HT1080 (cell line): ENCODE results near the gene DVL1. TPM values are rescaled to one million over a fixed set of nuclear protein-coding genes. Genes with fewer than 3 reads are reported as not detected.

Source experiments
- DNase-seq: peaks from one replicate; pipeline ENCODE4 v3.0.0-alpha.2; 2015; ENCODE audit warnings: low read depth
- total RNA-seq: library from RNA; depleted of rRNA; stranded (reverse); fragments of >200 nt; shearing (Covaris generic); gene quantifications from 2 replicates; pipeline ENCODE4 v1.2.3, GENCODE V29; 2014

Gene DVL1
- total RNA-seq, 1 experiment from 2014 or later: 113 TPM

- DNase-seq: no peak
Observed at GRCh38 chr1:1299686-1300351, 49.4 kb downstream of the DVL1 start.

DNA sequence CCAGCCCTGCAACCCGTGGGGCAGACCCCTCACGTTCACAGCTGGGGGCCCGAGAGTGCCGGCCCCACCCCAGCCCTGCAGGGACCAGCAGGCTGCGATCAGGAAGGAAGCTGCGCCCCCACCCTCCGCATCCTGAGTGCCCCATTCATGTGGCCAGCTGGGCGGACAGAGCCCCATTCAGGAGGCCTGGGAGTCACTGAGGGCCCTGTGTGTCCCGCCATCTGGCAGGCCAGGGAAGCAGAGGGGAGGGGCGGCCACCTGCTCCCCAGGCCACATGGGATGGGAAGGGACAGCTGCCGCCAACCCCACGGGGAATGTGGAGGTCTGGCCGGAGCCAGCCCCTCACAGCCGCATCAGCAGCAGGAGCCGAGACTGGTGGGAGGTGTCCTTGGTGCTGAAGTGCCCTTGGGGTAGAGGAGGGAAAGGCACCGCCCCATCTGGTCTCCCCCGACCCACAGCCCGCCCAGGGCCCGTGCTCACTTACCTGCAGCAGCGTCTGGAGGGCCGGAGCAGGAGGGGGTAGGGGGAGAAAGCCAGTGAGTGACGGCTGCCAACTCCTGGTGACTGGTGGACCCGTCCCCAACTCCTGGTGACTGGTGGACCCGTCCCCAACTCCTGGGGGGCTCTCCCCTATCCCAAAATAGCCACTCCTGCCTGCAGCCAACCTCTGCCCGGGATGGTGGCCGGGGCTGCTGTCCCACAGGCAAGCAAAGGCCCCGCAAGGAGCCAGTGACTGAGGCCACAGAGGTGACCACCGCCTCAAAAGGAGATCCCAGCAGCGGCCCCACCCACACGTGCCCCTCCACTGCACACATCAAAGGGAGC is 50.1 kb downstream of the DVL1 start:
- no peak for DNase-seq

- no peak for DNase-seq
Observed at GRCh38 chr1:1297802-1298424, 51.3 kb downstream of the DVL1 start.

- no peak for DNase-seq
Observed at GRCh38 chr1:1296070-1297061, 52.9 kb downstream of the DVL1 start.

- no peak for DNase-seq
Observed at GRCh38 chr1:1295154-1295923, 53.9 kb downstream of the DVL1 start.

GRCh38 chr1:1294250-1294890 is 54.8 kb downstream of the DVL1 start:
- no peak for DNase-seq

DNA sequence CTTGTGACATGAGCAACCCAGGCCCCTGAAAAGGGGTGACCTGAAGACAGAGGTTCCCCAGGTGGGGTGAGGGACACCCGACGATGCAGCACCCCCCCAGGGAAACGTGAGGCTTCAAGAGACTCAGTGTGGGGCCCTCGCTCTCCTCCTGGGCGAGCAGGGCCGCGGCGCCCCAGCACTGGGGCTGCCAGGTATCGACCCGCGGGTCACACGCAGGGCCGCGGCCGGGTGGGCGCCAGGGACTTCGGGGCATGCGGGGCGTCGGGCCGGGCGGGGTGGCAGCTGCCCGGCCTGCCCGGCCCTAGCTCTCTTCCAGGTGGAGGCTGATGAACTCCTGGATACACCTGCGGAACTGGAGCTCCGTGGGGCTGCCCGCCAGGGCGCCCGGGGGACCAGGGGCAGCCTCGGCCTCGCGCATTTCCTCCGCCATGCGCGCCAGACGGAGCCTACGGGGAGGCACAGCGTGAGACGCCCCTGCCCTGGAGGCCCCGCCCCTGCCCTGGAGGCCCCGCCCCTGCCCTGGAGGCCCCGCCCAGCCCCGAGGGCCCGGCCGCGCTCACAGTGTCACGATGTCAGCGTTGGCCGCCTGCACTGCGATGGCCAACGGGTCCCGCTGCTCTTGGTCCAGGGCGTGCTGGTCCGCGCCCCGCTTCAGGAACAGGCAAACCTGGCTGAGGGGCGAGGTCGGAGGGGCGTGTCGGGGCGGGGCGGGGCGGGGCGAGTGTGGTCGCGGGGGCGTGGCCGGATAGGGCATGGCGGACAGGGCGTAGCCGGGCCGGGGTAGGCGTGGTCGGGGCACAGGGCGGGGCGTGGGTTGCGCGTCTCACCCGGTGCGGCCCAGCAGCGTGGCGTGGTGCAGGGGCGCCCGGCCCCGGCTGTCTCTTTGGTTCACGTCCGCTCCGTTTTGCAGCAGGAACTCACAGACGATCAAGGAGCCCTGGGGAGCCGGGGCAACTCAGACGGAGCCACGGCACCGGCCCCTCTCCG is 55.7 kb downstream of the DVL1 start:
- DNase-seq: no peak

DNA sequence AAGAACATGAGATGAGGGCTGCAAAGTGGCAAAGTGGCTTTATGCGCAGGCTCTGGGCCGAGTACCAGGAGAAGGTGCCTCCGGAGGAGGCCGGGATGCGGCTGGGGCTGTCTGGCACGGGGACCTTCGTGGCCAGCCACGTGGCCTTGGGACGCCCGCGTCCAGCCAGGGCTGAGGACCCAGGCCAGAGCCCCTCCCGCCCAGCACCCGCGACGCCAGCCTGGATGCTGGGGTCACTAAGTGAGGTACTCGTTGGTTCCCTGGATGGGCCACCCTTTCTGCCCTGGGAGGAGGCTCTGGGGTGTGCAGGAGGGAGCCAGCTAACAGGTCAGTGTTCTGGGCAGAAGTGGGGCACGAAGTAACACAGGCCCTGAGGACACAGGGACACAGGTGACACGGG is 56.4 kb downstream of the DVL1 start:
- DNase-seq: no peak

DNA sequence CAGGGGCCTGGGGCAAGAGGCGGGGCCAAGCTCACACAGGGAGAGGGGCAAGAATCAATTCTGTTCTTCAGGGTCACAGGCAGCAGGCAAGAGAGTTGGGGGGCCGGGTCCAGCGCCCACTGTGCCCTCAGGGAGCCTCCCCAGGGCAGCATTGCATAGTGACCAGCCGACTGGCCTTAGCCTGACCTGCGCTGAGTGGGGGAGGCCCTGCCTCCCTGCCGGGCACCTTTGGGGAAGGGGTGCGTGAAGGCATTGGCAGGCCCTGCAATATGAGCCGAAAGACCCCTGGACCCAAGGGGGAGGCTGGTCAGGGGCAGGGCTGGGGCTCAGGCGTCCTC is 56.8 kb downstream of the DVL1 start:
- DNase-seq: no peak

DNA sequence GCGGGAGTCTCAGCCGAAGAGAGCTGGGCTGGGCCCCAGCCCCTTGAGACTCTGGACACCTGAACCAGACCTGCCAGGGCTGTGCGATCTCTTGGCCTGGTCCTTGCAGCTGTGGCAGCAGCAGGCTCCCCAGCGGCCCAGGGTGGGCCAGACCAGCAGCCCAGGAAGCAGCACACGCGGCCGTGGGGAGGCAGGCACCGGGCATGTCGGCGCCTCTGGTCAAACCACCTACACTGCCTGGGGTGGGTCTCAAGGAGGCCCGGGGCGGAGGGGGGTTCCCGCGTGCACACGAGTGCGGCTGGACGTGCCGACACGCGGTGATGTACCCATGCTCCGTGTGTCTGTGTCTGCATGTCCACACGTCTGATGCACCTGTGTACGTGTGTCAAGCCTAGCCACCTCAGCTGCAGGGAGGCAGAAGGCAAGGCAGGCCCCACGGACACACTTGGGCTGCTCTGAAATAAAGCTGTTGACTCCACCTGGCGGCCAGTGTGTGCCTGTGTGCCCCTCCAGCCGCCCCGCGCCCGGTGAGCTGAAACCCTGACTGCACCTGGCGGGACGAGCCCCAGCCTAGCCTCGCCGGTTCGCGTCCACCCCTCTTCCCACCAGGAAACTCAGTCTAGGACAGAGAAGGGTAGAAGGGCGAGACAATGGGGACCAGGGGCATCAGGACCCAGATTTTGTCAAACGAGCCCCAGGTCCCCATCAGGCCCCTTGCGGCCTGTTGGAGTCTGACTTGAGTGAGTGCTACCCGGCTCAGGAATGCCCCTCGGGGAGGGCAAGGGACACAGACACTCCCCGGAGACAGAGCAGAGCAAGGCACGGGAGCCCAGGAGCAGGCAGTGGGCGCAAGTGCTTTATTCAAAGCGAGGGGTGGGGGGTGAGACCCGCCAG is 57.4 kb downstream of the DVL1 start:
- DNase-seq: peak; percentile 60

GRCh38 chr1:1291023-1291528 is 58.1 kb downstream of the DVL1 start:
- no peak for DNase-seq

- no peak for DNase-seq
Observed at GRCh38 chr1:1290238-1290731, 58.9 kb downstream of the DVL1 start.

- no peak for DNase-seq
Observed at GRCh38 chr1:1287288-1288110, 61.7 kb downstream of the DVL1 start.

DNA sequence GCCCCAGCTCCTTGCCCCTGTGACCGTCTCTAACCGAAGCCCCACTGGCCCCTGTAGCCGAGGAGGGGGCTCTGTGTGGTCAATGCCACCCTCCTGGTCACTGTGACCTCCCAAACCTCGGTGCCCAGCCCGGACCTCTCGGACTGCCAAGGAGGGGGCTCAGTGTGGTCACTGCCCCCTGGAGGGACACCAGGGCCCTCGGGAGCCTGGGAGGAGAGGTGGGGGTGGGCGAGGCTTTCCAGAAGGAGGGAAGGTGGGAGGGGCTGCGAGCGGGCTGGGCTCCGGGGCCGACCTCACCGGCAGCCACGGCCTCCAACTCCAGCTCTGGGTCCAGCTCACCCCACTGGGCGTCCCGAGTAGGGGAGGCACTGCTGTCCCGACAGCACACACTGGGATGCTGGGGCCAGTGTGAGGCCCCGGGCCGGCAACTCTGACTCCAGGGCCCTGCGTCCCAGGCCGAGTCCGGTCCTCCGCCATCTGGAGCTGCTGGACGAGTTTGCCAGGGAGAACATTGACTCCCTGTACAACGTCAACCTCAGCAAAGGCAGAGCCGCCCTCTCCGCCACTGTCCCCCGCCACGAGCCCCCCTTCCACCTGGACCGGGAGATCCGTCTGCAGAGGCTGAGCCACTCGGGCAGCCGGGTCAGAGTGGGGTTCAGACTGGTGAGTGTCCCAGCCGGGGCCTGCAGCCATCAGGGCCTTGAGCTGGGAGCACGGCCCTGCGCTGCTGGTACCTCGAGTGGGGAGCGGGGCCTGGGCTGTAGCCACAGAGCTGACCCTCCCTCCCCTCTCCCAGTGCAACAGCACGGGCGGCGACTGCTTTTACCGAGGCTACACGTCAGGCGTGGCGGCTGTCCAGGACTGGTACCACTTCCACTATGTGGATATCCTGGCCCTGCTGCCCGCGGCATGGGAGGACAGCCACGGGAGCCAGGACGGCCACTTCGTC is 62.6 kb downstream of the DVL1 start:
- no peak for DNase-seq

GRCh38 chr1:1285611-1286311 is 63.5 kb downstream of the DVL1 start:
- DNase-seq: no peak
